ENCODE results near the gene AATF.

AATF gene

GRCh38 chr17:37060928-37061327 lies 112.2 kb downstream of the AATF start:
- no peak overlapping the region for H3K27ac ChIP-seq
- ChIA-PET POLR2A (ENCODE audit: low non-redundant PET) (no interaction called here), CTCF (no interaction called here)
- TF ChIP-seq CTCF (conservative IDR thresholded peaks at IDR 0.05; ENCODE audit: low read depth) = no peak
- no peak for DNase-seq (ENCODE audit: low spot score)

- H3K27ac ChIP-seq = no peak overlapping the region
- ChIA-PET CTCF (interaction anchor here (0.6 kb wide), 1 partner anchor 160 kb away, joined by 3 read pairs; no protein-coding TSS in a partner anchor), POLR2A (ENCODE audit: low non-redundant PET) (no interaction called here)
- DNase-seq (ENCODE audit: low spot score) = no peak
- TF ChIP-seq CTCF (conservative IDR thresholded peaks at IDR 0.05; ENCODE audit: low read depth) = no peak
Observed at GRCh38 chr17:37062021-37062420, 113.3 kb downstream of the AATF start.

- POLR2A ChIA-PET (ENCODE audit: low non-redundant PET) = no interaction called here
- TF ChIP-seq CTCF (conservative IDR thresholded peaks at IDR 0.05; ENCODE audit: low read depth) = no peak
- no peak overlapping the region for H3K27ac ChIP-seq
- no peak for DNase-seq (ENCODE audit: low spot score)
- CTCF ChIA-PET = no interaction called here
Observed at GRCh38 chr17:37064206-37064605, 115.5 kb downstream of the AATF start.

- CTCF ChIA-PET = interaction anchor here (0.7 to 0.9 kb wide), 2 partner anchors 147 to 439 kb away, joined by 3 to 4 read pairs; no protein-coding TSS in a partner anchor
- no peak for TF ChIP-seq CTCF (conservative IDR thresholded peaks at IDR 0.05; ENCODE audit: low read depth)
- H3K27ac ChIP-seq = no peak overlapping the region
- POLR2A ChIA-PET (ENCODE audit: low non-redundant PET) = no interaction called here
- DNase-seq (ENCODE audit: low spot score) = no peak
Observed at GRCh38 chr17:37064956-37065355, 116.2 kb downstream of the AATF start.

GRCh38 chr17:37065486-37066321 lies 117.0 kb downstream of the AATF start:
- POLR2A ChIA-PET (ENCODE audit: low non-redundant PET) = no interaction called here
- CTCF ChIA-PET = interaction anchor here (0.6 to 0.9 kb wide), 3 partner anchors 23 to 440 kb away, joined by 3 to 4 read pairs (median 4); no protein-coding TSS in a partner anchor
- no peak for TF ChIP-seq CTCF (conservative IDR thresholded peaks at IDR 0.05; ENCODE audit: low read depth)
- DNase-seq (ENCODE audit: low spot score) = no peak
- no peak overlapping the region for H3K27ac ChIP-seq

- CTCF ChIA-PET = interaction anchor here (0.6 to 0.7 kb wide), 2 partner anchors 24 to 452 kb away, joined by 4 to 5 read pairs; no protein-coding TSS in a partner anchor
- POLR2A ChIA-PET (ENCODE audit: low non-redundant PET) = no interaction called here
- DNase-seq (ENCODE audit: low spot score) = no peak
- H3K27ac ChIP-seq = no peak overlapping the region
- TF ChIP-seq CTCF (conservative IDR thresholded peaks at IDR 0.05; ENCODE audit: low read depth) = no peak
Observed at GRCh38 chr17:37066322-37067255, 117.8 kb downstream of the AATF start.
